Hematopoietic multipotent progenitor cell (in vitro differentiated cells): ENCODE data around the gene MRPS31. TPM values are rescaled to one million over a fixed set of nuclear protein-coding genes. Genes with fewer than 3 reads are reported as not detected.
"Not testable (repeated sequence)": the region's sequence is repeated elsewhere in the genome, so short reads cannot be mapped to it uniquely, and the experiment has no call there.

ENCODE experiments used
- DNase-seq, 3 donors: peaks; one replicate each; pipeline ENCODE4 v3.0.0-alpha.2; 2011 to 2015; ENCODE audit warnings: low read depth in 2 of 3, low spot score in 2 of 3
- total RNA-seq: library from RNA; depleted of rRNA; stranded (reverse); fragments of >200 nt; gene quantifications from one replicate; pipeline ENCODE4 v1.2.3, GENCODE V29; 2012

MRPS31 gene
- total RNA-seq, 1 donor: 8.9 TPM

DNA sequence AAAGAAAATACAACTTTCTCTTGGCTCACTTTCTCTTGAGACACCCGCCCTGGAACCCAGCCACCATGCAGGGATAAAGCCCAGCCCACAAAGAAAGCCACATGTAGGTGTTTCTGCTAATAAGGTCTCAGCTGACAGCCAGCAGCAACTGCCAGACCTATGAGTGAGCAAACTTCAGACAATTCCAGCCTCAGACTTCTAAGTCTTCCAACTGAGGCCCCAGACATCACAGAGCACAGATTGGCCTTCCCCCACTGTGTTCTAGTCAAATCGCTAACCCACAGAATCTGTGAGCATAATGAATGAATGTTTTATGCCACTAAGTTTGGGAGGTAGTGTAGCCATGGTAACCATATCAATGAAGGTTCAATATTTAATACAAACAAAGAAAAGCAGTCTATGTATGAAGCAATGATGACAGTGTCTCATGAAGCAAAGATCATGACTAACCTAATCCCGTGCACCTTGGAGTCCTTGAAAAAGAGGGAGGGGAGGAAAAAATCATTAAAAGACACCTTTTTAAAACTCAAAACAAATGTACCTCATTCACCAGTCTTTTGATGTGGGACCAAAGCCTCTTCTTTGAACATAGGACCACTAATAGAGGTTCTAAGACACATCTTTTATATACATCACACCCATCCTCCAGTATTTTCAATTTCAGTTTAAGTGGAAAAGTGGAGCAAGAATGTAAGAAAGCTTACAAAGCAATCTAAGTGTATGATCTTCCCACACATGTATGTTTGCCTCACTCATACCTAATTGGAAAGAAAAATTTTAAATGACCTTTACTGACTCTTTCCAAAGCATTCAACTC is 6.2 kb downstream of the MRPS31 start:
- no peak for DNase-seq

DNA sequence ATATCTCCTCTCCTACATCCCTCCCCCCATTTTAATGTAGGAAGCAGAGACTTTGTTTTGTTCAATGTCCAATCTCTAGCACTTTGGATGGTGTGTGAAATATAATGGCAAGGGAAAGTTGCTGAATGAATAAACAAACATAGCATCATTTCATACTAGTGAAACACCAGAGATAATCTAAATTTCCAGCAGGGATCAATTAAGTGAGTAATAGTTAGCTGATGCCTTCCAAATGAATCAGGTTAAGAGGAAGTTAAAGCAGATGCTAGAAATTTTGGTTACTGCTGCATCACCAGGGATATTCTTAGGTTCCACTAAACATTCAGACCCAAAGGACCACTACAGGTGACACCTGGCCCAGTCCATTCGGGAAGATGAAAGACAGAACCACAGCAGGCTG is 8.1 kb downstream of the MRPS31 start:
- DNase-seq: no peak

DNA sequence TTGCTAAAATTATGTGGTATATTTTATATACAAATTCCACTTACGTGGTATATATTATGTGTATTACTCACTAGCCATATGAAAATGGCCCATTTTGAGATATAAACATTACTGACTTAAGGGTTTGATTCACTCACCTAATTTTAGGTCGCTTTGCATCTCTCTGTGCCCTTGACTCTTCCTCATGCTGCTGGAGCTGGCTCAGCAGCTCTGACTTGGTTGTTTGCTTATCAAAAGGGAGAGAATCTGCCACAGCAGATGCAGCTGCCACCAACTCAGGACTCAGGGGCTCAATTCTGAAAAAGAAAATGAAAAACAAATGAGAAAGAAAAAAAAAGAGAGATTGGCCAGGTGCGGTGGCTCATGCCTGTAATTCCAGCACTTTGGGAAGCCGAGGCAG is 12.2 kb downstream of the MRPS31 start:
- DNase-seq: no peak

DNA sequence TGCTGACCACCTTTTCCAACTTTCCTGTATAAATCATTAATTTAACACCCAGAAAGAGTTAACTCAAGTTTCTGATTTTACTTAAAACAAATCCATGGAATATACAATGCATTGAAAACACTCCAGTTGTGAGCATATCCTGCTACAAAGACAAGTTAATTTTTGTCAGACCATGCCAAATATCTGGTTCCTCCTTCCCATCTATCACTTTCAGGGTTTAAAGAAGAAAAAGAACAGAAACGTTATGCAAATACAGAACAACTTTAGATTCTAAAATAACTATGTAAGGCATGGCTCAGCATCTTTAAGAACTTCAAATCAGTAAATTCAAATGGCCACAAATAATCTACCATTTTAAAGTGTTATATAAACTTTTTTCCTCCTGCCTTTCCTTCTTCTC is 14.9 kb downstream of the MRPS31 start:
- no peak for DNase-seq

DNA sequence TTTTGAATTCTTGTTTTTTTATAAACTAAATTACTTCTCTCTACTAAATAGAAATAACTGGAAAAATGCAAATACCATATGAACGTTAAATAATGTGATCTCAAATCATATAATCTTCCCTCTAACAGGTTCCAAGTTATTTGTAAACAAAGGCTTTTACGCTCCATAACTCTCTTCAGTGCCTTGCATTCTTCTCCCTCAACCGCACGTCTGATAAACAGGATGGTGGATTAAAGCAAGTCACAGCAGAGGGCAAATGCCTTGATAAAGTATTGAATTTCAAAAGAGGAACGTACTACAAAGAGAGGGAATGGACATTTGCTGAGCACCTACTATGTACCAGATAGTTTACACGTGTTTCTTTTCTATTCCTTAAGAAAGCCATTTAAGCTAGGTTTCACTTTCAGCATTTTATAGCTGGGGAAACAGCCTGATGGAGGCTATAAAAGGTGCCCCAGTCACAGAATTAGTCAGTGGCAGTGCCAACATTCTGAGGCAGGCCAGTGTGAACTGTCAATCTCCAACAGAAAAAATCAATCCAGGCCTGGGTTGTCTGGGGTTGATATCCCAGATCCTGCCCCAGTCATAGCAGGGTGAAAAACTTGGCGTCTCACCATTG is 15.8 kb downstream of the MRPS31 start:
- DNase-seq: no peak

DNA sequence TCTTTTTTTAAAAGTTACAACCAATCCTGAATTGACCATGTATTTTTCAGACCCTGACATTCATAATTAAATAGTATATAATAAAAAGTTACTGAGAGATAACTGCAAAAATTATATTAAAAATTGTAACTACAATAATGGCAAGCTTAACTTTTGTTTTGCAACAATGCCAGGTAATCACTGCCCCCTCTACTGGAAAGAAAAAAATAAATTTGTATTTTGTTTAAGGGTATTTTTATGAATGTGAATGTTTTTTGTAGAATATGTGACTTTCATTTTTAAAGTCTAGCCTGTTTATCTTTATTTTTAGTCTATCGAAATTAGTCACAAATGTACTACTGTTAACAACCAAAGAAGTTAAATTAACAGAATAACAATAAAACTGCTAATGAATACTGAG is 21.7 kb downstream of the MRPS31 start:
- peak in 1 of 3 donors; percentile 16 for DNase-seq

DNA sequence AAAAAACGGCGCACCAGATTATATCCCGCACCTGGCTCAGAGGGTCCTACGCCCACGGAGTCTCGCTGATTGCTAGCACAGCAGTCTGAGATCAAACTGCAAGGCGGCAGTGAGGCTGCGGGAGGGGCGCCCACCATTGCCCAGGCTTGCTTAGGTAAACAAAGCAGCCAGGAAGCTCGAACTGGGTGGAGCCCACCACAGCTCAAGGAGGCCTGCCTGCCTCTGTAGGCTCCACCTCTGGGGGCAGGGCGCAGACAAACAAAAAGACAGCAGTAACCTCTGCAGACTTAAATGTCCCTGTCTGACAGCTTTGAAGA is 35.8 kb downstream of the MRPS31 start:
- not testable (repeated sequence) for DNase-seq

DNA sequence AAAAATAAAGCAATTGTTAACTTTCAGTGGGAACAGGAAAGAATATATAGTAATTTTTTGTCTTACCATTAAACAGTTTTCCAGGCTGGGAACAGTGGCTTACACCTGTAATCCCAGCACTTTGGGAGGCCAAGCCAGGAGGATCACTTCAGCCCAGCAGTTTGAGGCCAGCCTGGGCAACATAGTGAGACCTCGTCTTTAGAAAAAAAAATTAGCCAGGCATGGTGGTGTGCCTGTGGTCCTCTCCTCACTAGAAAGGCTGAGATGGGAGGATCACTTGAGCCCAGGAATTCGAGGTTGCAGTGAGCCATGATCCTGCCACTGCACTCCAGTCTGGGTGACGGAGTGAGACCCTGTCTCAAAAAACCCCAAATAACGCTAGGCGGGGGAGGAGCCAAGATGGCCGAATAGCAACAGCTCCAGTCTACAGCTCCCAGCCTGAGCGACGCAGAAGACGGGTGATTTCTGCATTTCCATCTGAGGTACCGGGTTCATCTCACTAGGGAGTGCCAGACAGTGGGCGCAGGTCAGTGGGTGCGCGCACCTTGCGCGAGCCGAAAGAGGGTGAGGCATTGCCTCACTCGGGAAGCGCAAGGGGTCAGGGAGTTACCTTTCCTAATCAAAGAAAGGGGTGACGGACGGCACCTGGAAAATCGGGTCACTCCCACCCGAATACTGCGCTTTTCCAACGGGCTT is 36.3 kb downstream of the MRPS31 start:
- DNase-seq: not testable (repeated sequence)

DNA sequence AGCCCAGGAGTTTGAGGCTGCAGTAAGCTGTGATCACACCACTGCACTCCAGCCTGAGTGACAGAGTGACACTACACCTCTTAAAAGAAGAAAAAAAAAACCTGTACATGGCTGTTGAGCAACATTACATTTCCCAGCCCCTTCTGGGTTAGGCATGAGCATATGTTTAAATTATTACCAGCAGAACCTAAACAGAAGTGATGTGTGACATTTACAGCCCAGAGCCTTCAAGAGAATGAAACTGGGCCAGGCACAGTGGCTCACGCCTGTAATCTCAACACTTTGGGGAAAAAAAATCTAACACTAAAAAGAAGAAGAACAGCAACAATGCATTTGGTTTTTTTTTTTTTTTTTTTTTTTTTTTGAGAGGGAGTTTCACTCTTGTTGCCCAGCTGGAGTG is 38.3 kb downstream of the MRPS31 start:
- DNase-seq: no peak

DNA sequence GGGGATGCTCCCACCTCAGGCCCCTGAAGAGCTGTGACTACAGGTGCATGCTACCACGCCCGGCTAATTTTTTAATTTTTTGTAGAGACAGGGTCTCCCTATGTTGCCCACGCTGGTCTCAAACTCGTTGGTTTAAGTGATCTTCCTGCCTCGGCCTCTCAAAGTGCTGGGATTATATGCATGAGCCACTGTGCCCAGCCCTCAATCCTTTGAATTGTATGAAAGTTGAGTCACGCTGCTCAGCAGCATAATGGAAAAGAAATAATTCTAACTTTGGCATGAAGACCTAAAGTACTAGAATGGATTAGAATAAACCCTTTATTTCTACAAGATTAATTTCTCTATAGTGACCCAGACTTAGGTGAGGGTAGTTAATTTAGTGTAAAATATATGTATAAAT is 42.4 kb downstream of the MRPS31 start:
- DNase-seq: no peak

DNA sequence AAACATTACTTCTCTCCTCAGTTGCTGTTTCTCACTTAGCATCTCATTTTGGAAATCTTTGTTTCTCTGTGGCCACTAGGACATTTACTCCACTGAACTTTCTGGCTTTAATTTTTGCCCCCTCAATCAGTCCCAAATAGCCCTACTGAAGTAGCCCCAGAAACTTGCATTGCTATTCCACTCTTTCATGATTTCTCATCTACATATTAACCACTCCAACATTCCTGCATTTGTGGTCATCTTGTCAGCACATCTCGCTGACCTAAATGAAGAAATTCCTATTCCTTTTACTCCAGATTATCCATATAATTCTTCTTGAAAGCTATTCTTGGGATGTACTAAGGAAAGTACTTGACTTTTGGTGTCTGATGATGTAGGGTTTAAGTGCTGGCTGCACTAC is 56.6 kb downstream of the MRPS31 start:
- DNase-seq: not testable (repeated sequence)

DNA sequence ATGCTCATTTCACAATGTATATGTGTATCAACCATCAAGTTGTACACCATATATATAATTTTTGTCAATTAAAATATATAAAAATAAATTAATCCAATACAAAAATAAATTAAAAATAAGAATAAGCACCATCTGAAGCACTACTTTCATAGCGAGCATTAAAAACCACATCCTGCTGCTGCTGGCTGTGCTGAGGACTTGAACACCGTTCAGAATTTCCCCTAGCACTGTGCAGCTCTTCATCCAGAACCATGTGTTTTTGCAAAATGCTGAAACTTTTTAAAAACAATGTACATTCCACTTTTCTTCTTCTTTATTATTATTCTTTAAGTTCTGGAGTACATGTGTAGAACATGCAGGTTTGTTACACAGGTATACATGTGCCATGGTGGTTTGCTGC is 64.6 kb downstream of the MRPS31 start:
- no peak for DNase-seq

DNA sequence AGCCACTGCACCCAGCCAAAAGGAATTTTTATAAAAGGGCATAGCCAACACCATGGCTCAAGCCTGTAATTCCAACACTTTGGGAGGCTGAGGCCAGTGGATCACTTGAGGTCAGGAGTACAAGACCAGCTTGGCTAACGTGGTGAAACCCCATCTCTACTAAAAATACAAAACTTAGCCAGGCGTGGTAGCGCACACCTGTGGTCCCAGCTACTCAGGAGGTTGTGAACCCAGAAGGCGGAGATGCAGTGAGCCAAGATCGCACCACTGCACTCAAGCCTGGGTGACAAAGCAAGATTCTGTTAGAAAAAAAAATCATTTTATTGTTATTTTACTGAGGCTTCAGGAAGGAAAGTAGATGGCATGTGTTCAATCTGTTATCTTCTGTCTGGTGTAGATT is 73.3 kb downstream of the MRPS31 start:
- no peak for DNase-seq

DNA sequence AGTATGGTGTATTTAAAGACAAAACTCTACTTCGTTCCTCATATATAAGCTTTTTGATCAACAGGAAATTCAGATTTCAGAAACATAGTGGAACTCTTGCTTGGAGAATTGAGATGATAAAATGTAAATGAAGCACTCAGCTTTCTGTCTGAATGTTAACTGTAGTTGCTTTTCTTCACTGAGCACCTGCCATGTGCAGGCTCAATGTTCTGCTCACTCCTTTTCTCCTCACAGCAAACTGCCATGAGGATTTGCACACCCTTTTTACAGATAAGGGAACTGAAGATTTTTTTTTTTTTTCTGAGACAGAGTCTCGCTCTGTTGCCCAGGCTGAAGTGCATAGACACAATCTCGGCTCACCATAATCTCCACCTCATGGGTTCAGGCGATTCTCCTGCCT is 76.6 kb downstream of the MRPS31 start:
- DNase-seq: no peak

DNA sequence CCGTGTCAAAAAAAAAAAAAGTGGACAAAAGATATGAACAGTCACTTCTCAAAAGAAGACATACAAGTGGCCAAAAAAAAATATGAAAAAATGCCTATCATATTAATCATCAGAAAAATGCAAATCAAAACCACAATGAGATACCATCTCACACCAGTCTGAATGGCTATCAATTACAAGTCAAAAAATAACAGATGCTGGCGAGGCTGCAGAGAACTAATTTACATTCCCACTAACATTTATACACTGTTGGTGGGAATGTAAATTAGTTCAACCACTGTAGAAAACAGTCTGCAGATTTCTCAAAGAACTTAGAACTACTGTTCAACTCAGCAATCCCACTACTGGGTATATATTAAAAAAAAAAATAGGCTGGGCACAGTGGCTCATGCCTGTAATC is 78.0 kb downstream of the MRPS31 start:
- no peak for DNase-seq

DNA sequence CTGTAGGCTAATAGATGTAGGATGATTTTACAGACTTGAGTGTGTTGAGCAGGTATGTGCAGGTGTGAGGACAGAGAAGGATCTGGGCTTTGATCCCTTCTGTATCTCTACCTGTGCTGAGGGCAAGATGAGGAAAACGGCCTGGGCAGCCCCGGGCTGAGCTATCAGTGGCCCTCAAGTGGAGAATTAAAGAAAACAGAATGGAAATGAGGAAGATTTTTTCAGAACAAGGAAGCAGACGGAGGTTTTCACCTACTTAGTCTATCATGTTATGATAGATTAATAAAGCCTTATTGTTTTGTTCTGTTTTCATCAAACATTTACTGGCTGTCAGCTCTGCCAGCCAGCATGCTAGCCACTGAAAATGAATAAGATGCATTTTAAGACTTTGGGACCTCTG is 82.2 kb downstream of the MRPS31 start:
- no peak for DNase-seq

DNA sequence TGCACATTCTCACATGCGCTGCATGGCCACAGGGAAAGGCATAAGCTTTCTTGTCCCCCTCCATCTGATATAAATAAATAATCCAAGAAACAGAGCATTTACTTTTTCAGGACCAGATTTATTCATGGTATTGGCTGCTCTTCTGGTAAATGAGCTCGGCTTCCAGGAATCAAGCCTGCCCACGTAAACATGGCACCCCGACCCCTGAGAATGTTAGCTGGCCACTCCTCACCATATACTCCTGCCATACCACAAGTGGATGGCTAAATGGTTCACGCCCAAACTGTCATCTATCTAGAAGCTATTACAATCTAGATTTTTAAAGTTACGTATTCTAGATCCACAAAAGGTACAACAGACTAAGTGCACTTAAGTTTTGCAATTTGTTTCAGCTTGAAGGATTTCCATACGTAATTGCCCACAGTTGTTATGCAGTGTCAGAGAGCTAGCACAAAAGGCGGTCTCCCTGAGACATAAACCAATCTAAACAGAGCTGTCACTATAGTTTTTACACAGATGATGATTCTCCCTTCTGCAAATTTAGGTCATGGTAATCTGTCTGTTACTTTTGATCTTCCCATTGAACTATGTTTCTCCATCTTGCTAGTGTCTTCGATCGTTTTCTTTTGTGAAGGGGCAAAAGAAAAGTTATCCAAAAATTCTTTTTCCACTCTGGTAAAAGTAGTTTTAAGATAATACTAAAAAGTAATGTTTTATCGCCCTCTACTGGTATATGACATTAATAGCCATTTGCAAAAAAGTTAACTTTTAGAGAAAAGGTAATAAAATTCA is 88.3 kb downstream of the MRPS31 start:
- DNase-seq: peak in 1 of 3 donors; percentile 63

DNA sequence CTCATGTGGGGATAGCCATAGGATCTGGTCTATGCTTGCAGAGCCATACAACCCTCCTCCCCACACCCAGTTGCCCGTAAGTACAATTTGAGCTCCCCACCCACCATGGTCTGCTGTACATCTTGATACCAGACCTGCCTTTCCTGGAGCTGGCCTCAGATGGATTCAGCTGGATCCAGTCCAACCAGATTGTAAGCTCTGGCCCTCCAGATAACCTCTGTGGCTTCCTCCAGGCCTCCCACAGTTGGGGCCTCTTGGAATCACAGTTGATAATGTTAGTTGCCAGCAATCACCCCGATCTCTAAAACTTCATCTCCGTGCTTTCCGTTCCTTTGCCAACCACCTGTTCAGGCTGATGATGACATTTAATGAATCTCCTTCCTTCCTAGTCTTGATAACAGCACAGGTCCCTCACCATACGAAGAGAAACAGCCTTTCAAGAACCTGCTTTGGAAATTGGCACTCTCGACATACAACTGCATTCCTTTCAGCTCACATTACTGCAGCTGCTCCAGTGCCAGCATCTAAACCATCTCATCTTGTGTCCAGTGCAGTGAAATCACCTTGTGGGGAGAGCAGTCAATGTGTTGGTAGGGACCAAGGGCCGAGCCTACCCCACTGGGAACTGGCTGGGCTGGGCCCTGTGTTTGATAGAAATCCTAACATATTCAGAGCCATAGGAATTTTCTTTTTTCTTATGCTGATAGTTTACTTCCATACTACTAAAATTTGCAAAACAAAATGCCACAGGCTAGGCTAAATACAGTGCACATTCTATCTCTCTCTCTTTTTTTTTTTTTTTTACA is 89.4 kb downstream of the MRPS31 start:
- DNase-seq: peak in 2 of 3 donors; percentile 82 to 97

DNA sequence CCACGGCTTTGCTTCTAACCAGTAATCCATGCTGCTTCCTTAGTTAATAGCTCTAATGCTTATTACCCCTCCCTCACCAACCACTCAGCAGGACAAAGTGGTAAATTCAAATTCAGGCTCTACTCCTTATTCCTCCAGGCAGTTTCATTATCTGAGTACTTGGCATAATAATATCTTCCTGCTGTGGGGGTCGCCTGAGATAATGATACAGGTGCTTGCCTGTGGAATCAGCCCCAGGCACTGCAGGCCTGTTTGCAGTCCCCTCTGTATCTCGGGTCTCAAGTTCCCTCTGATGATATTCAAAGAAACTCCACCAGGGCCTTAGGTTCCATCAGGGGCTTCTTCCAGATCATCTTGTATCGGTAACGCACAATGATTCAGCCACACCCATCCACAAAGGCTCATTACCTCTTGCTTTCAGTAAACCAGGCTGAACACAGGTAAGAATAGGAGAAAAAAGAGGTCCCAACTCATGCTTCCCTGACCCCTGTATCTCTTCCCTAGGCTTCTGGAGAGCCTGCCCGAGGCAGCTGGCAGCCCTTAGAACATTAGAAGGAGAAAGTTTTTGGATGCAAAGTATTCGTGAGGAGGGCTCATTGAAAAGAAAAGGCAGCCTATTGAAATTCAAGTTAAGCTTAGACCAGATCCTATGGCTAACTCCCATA is 90.2 kb downstream of the MRPS31 start:
- no peak for DNase-seq

DNA sequence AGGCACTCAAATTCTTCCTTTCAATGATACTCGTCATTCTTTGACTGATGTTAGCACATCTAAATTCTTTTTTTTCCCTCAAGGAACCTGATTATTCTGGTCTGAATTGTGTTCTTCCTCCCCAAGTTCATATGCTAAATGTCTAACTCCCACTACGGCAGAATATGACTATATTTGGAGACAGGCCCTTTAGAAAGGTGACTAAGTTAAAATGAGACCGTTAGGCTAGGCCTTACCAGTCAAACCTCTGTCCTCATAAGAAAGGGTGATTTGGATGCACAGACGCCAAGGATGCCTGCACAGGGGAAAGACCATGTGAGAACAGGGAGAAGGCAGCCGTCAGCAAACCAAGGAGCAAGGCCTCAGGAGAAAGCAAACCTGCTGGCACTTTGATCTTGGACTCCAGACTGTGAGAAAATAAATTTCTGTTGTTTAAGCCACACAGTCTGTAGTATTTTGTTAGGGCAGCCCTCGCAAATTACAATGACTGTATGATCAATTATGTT is 91.5 kb downstream of the MRPS31 start:
- DNase-seq: no peak
